ENCODE measurements around the gene C12orf54.
"Not testable (repeated sequence)": the region's sequence is repeated elsewhere in the genome, so short reads cannot be mapped to it uniquely, and the experiment has no call there.

C12orf54 gene

GRCh38 chr12:48512855-48513254 lies 30.6 kb downstream of the C12orf54 start:
- DNase-seq, result no peak

- no peak for DNase-seq
Observed at GRCh38 chr12:48514728-48515127, 32.4 kb downstream of the C12orf54 start.

- DNase-seq, result not testable (repeated sequence)
Observed at GRCh38 chr12:48520381-48520780, 38.1 kb downstream of the C12orf54 start.

- no peak for DNase-seq
Observed at GRCh38 chr12:48525332-48525731, 43.0 kb downstream of the C12orf54 start, which contains the start of gene OR8S1. Gene OR8S1, plus strand, starts transcription at chr12:48525632. Its CDS starts 0 bp downstream, at chr12:48525632.

GRCh38 chr12:48527891-48528670 lies 45.8 kb downstream of the C12orf54 start:
- no peak for DNase-seq

- no peak for DNase-seq
Observed at GRCh38 chr12:48532601-48533000, 50.3 kb downstream of the C12orf54 start.

- DNase-seq, result no peak
Observed at GRCh38 chr12:48536602-48537001, 54.3 kb downstream of the C12orf54 start.

- no peak for DNase-seq
Observed at GRCh38 chr12:48542300-48542928, 60.1 kb downstream of the C12orf54 start.

- no peak for DNase-seq
Observed at GRCh38 chr12:48545833-48546469, 63.7 kb downstream of the C12orf54 start.

All from NCI-H524 treated with DMSO at 0.1 percent for 48 hours (cell line).